ENCODE results near the gene RNASE8.
A peak's percentile ranks its signal among the peaks of the same experiment; 100 is the strongest.
"Not testable (repeated sequence)": the region's sequence is repeated elsewhere in the genome, so short reads cannot be mapped to it uniquely, and the experiment has no call there.

Gene RNASE8

GRCh38 chr14:21057803-21058675 lies at the start of gene RNASE8:
Gene RNASE8, plus strand, starts transcription at chr14:21057822. Its CDS starts 71 bp downstream, at chr14:21057893.
- DNase-seq (ENCODE audit: low read depth): no peak

GRCh38 chr14:21009721-21010120 lies 47.9 kb upstream of the RNASE8 start:
- DNase-seq (ENCODE audit: low read depth): not testable (repeated sequence)

- DNase-seq (ENCODE audit: low read depth): no peak
These were observed 46.5 kb upstream of the RNASE8 start for GRCh38 chr14:21011136-21011535.

- peak; percentile 75 for DNase-seq (ENCODE audit: low read depth)
These were observed 42.8 kb upstream of the RNASE8 start for GRCh38 chr14:21014761-21015190.

GRCh38 chr14:21015312-21015711 lies 42.3 kb upstream of the RNASE8 start:
- no peak for DNase-seq (ENCODE audit: low read depth)

- no peak for DNase-seq (ENCODE audit: low read depth)
These were observed 41.0 kb upstream of the RNASE8 start for GRCh38 chr14:21016413-21017190.

- no peak for DNase-seq (ENCODE audit: low read depth)
These were observed 39.9 kb upstream of the RNASE8 start for GRCh38 chr14:21017528-21018245.

GRCh38 chr14:21018286-21018685 lies 39.3 kb upstream of the RNASE8 start:
- DNase-seq (ENCODE audit: low read depth): no peak

- no peak for DNase-seq (ENCODE audit: low read depth)
These were observed 38.8 kb upstream of the RNASE8 start for GRCh38 chr14:21018781-21019180.

- DNase-seq (ENCODE audit: low read depth): no peak
These were observed 38.3 kb upstream of the RNASE8 start for GRCh38 chr14:21019366-21019765.

- no peak for DNase-seq (ENCODE audit: low read depth)
These were observed 36.6 kb upstream of the RNASE8 start for GRCh38 chr14:21020977-21021545.

- DNase-seq (ENCODE audit: low read depth): no peak
These were observed 34.9 kb upstream of the RNASE8 start for GRCh38 chr14:21022686-21023085.

- no peak for DNase-seq (ENCODE audit: low read depth)
These were observed 34.4 kb upstream of the RNASE8 start for GRCh38 chr14:21023174-21023573.

- DNase-seq (ENCODE audit: low read depth): no peak
These were observed 33.6 kb upstream of the RNASE8 start for GRCh38 chr14:21023817-21024584.

- DNase-seq (ENCODE audit: low read depth): peak; percentile 56
These were observed 32.8 kb upstream of the RNASE8 start, which contains the start of gene NDRG2 for GRCh38 chr14:21024585-21025370. Gene NDRG2, minus strand, starts transcription at chr14:21025061. Its CDS starts 1,746 bp downstream, at chr14:21023315.

- no peak for DNase-seq (ENCODE audit: low read depth)
These were observed 32.0 kb upstream of the RNASE8 start for GRCh38 chr14:21025371-21026273.

GRCh38 chr14:21026274-21026987 lies 31.2 kb upstream of the RNASE8 start:
- DNase-seq (ENCODE audit: low read depth): no peak

GRCh38 chr14:21026988-21027315 lies 30.7 kb upstream of the RNASE8 start:
- DNase-seq (ENCODE audit: low read depth): no peak

GRCh38 chr14:21029917-21030316 lies 27.7 kb upstream of the RNASE8 start, which contains the start of gene TPPP2:
Gene TPPP2, plus strand, starts transcription at chr14:21030217. Its CDS starts 365 bp downstream, at chr14:21030582.
- no peak for DNase-seq (ENCODE audit: low read depth)
